Psoas muscle (tissue), 8 donors: ENCODE measurements around the gene GPR143. TPM values are rescaled to one million over a fixed set of nuclear protein-coding genes. Genes with fewer than 3 reads are reported as not detected.

Experiments used
- ATAC-seq, 4 donors: fragments of 200-7000 bp; cut with Tn5 transposase; one replicate each; pipeline ENCODE4 v1.9.1; 2020; ENCODE audit warnings: moderate library complexity in 3 of 4, mild to moderate bottlenecking in 2 of 4
- DNase-seq, 2 donors: peaks; one replicate each; pipeline ENCODE4 v3.0.0-alpha.2; 2020
- H3K27ac ChIP-seq: fragments of 200-600 bp; one replicate; pipeline ENCODE4 v1.8.0; 2022
- H3K27me3 ChIP-seq, 3 donors: fragments of 200-600 bp in 1 of 3; one replicate each; pipeline versions ENCODE4 v1.6.1 to v1.8.0; 2013 to 2022; ENCODE audit warnings: low read length in 2 of 3, mild to moderate bottlenecking in 2 of 3, moderate library complexity in 1 of 3; ENCODE audit not compliant: insufficient read depth in 3 of 3
- H3K36me3 ChIP-seq, 2 donors: fragments of 200-600 bp in 1 of 2; one replicate each; pipeline versions ENCODE4 v1.6.1 to v1.8.0; 2013 to 2022; ENCODE audit warnings: low read depth in 1 of 2, mild to moderate bottlenecking in 1 of 2, moderate library complexity in 1 of 2; ENCODE audit not compliant: insufficient read depth in 1 of 2
- H3K4me1 ChIP-seq: fragments of 200-600 bp; one replicate; pipeline ENCODE4 v1.8.0; 2022
- H3K4me3 ChIP-seq: fragments of 200-600 bp; one replicate; pipeline ENCODE4 v1.8.0; 2022; ENCODE audit warnings: mild to moderate bottlenecking
- H3K9me3 ChIP-seq: fragments of 200-600 bp; one replicate; pipeline ENCODE4 v1.8.0; 2022
- CTCF ChIP-seq: fragments of 200-600 bp; IDR thresholded peaks from one replicate; pipeline ENCODE4 v1.8.0; 2022; ENCODE audit warnings: antibody characterized with exemption
- WGBS, 3 donors: extraction: QIAGEN DNeasy Blood & Tissue Kit; methylation state at CpG; one replicate each; pipeline versions ENCODE4 v1.1.6 to v1.1.7; 2013; 5-methylcytosine and 5-hydroxymethylcytosine counted together
- intact Hi-C, 2 donors: fragments of 100-400 bp; cut with DNase I; formaldehyde crosslinking; loops; one replicate each; pipeline versions ENCODE4 v1.11.0 to v1.14.2; 2022
- polyA plus RNA-seq, 3 donors: library from polyadenylated mRNA; stranded (reverse); fragments of 200-250 nt; gene quantifications; one replicate each; pipeline ENCODE4 v1.2.3, GENCODE V29; 2013
- total RNA-seq, 4 donors: library from RNA; stranded (reverse); fragmentation: NEBNext Ultra II Directional in 2 of 4; extraction: Animal tissue kit (Norgen Biotek cat#: 25700) in 2 of 4; gene quantifications; one replicate each; pipeline versions ENCODE4 v1.2.1 to v1.2.4, GENCODE V29; 2021 to 2023
- donor health status: healthy with polysubstance abuse.
- donor health status: DM: no; HTN: no; CAD: no; lungs with moderate emphysema.
- donor health status: Bipolar disorder and iron deficiency.
- donor health status: healthy.
- donor health status: DM: yes; HTN: yes; CAD: no.
- donor health status: DM: no; HTN: no; CAD: no.
- donor health status: DM: no; HTN: no; CAD: no.
- donor health status: DM: yes; HTN: yes; CAD: no.

The GPR143 gene
- total and polyA plus RNA-seq, 7 donors: 0.03 TPM; not detected in 6

GRCh38 chrX:9683350-9683749 is 82.3 kb downstream of the GPR143 start:
- 89 to 99% (median 94%) methylated on average over 9 of the region's 9 CpGs for WGBS, 3 donors
- intact Hi-C loops: no loop called here

DNA sequence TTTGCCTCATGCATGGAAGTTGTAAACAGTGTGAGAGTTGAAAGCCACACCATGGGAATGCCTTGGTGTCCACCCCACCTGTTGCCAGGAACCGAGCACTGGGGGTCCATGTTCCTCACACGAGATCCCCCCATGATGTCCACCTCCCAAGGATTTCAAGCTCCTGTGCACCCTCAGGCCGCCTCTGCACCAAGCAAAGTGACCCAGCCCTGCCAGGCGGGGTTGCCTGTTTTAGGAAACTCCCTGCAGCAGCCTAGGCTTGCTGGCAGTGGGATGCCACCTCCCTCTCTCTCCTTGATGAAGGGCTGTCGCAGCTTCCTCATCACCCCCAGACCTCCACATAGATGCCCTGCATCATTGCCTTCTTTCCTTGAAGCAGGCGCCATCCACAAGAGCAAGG is 82.8 kb downstream of the GPR143 start:
- no peak for TF ChIP-seq CTCF
- Histone ChIP-seq H3K4me3 (no peak overlapping the region), H3K27me3 (no peaks in the 10 kb centered on the region), H3K27ac (no peak overlapping the region), H3K4me1 (no peaks in the 10 kb centered on the region), H3K36me3 (peaks cover 0 to 10% of the 10 kb centered on the region in 2 donors), H3K9me3 (no peaks in the 10 kb centered on the region)
- WGBS, 3 donors: 79 to 94% (median 93%) methylated on average over 3 to 6 of the region's 6 CpGs
- ATAC-seq (no peak), DNase-seq (no peak)
- intact Hi-C loops: no loop called here

More at GRCh38 chrX:9683350-9683749, 82.3 kb downstream of the GPR143 start:
- Histone ChIP-seq H3K36me3 (peaks cover 0 to 10% of the 10 kb centered on the region in 2 donors), H3K4me1 (no peaks in the 10 kb centered on the region), H3K4me3 (no peak overlapping the region), H3K9me3 (no peaks in the 10 kb centered on the region), H3K27me3 (no peaks in the 10 kb centered on the region), H3K27ac (no peak overlapping the region)
- no peak for DNase-seq
- TF ChIP-seq CTCF: no peak
- ATAC-seq: no peak

DNA sequence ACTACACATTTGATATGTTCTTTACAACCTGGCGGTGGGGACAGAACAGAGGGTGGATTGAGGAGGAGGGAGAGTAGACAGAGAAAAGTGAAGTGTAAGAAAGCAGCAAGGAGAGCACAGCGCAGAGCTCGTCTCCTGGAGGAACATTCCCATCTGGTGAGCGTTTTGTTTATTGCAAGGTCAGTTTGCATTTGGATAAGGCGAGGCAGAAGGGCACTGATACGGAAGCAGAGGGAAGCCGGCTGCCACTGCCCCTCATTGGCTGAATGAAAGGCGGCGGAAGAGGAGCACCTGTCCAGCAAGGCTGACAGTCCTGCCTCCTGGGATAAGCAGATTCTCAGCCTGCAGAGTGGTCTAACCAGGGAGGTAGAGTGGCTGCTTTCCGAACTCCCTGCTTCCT is 83.2 kb downstream of the GPR143 start:
- intact Hi-C loops: no loop called here
- Histone ChIP-seq H3K9me3 (no peaks in the 10 kb centered on the region), H3K27me3 (no peaks in the 10 kb centered on the region), H3K4me1 (no peaks in the 10 kb centered on the region), H3K4me3 (no peak overlapping the region), H3K36me3 (peaks cover 0 to 10% of the 10 kb centered on the region in 2 donors), H3K27ac (no peak overlapping the region)
- WGBS, 3 donors: 60 to 82% (median 76%) methylated on average over 10 of the region's 10 CpGs
- TF ChIP-seq CTCF: peak; percentile 9
- DNase-seq: no peak
- ATAC-seq: no peak

- Histone ChIP-seq H3K27ac (no peak overlapping the region), H3K36me3 (peaks cover 0 to 10% of the 10 kb centered on the region in 2 donors), H3K4me1 (no peaks in the 10 kb centered on the region), H3K9me3 (no peaks in the 10 kb centered on the region), H3K27me3 (no peaks in the 10 kb centered on the region), H3K4me3 (no peak overlapping the region)
- 85 to 94% (median 92%) methylated on average over 4 of the region's 4 CpGs for WGBS, 3 donors
- no peak for DNase-seq
- no peak for ATAC-seq
- no peak for TF ChIP-seq CTCF
- intact Hi-C loops: no loop called here
Measured at GRCh38 chrX:9681422-9681821, 84.2 kb downstream of the GPR143 start.

- intact Hi-C loops: no loop called here
Measured at GRCh38 chrX:9681011-9681410, 84.6 kb downstream of the GPR143 start.

More at GRCh38 chrX:9681011-9681410, 84.6 kb downstream of the GPR143 start:
- Histone ChIP-seq H3K9me3 (no peaks in the 10 kb centered on the region), H3K27me3 (no peaks in the 10 kb centered on the region), H3K27ac (no peak overlapping the region), H3K4me3 (no peak overlapping the region), H3K36me3 (peaks cover 0 to 7% of the 10 kb centered on the region in 2 donors), H3K4me1 (no peaks in the 10 kb centered on the region)
- no peak for TF ChIP-seq CTCF
- ATAC-seq (no peak), DNase-seq (no peak)
- WGBS, 3 donors: 81 to 91% (median 91%) methylated on average over 9 of the region's 9 CpGs
